HG02870 (cell line): ENCODE data around the gene SEMA4B.

ENCODE experiments used
- ATAC-seq: cut with Tn5 transposase; IDR thresholded peaks from one replicate; pipeline ENCODE4 v1.9.1; 2021; ENCODE audit warnings: mild to moderate bottlenecking, moderate library complexity; ENCODE audit not compliant: unreplicated experiment

SEMA4B gene

GRCh38 chr15:90205050-90205848 is 4.1 kb downstream of the SEMA4B start:
- no peak for ATAC-seq

GRCh38 chr15:90205886-90206285 is 4.8 kb downstream of the SEMA4B start:
- no peak for ATAC-seq

GRCh38 chr15:90207252-90207651 is 6.1 kb downstream of the SEMA4B start:
- ATAC-seq: no peak

GRCh38 chr15:90208356-90208755 is 7.2 kb downstream of the SEMA4B start:
- no peak for ATAC-seq

GRCh38 chr15:90209591-90209990 is 8.5 kb downstream of the SEMA4B start:
- ATAC-seq: peak; percentile 65

GRCh38 chr15:90210593-90210992 is 9.5 kb downstream of the SEMA4B start:
- no peak for ATAC-seq

DNA sequence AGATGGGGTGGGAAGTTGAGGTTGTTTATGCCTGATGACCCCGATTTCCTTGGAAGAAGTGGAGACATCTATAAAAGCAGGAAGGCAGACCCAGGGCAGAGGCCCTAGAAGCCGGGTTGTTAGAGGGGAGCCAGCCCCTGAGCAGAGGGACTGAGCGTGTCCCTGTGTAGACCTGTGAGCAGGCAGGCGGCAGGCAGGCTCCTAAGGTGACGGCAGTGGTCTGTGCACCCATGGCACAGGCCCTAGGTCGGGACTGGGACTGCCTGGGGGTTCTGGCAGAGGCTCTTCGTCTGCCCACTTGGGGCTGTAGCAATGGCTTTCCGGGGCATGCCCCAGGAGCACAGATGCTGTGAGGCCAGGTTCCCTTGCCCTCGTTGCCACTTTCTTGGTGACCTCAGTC is 9.9 kb downstream of the SEMA4B start:
- no peak for ATAC-seq

DNA sequence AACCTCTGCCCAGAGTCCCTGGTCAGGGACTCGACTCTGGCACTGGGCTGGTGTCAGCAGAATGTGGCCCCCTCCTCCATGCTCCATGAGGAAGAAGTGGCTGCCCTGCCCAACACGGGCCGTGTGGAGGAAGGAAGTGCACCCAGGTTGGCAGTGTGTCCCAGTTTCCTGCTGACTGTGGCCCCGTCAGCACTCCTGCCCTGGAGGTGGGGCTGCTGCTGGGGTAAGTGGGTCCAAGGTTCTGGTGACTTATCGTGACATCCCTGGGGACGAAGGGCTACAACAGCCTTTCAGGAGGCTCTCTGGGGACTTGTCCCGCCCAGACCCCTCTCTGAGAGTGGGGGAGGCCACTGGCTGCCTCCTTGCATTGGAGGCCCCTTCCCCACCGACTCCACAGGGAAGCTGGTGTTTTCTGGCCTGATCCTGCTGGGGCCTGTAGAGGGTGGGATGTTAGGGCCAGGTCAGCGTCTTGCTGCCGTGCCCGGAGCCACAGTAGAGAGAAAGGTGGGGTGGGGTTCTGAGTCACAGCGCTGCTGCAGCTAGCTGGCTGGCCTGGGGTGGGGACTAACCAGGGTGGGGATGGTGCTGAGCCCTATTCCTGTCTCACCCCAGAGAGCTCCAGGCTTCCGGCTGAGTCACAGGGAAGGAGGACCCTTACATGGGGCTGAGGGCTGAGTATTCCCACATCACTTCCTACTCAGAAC is 10.5 kb downstream of the SEMA4B start:
- ATAC-seq: no peak

- ATAC-seq: no peak
These were observed 11.3 kb downstream of the SEMA4B start for GRCh38 chr15:90212221-90213098.

DNA sequence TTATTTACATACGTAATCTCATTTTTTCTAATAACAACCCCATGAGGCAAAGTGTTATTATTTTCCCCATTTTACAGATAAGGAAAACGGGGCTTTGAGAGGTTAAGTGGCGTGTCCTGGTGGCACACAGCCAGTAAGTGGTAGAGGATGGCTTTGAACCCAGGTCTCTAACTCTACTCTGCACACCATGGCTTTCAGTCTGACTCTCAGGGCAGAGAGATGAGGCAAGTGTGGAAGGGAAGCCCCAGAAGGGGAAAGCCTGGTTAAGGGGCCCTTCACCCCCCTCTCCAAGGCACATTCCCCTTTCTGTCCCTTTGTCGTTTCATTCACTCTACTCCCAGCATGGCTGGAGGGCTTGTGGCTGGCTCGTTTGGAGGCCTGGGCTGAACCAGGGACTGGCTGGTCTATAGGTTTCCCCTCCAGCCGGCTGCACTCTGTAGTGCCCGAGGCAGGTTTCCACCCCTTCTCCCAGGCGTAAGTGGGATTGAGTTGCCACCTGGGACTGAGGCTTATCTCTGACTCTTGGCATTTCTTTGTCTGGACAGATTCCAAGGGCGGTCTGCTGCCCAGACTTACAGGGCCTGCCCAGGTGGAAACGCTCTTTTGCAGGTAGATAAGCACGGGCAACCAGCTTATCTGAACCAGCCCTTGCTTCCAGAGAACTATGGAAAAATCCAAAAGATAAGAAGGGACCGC is 12.1 kb downstream of the SEMA4B start:
- no peak for ATAC-seq

- ATAC-seq: no peak
These were observed 12.7 kb downstream of the SEMA4B start for GRCh38 chr15:90213818-90214204.

DNA sequence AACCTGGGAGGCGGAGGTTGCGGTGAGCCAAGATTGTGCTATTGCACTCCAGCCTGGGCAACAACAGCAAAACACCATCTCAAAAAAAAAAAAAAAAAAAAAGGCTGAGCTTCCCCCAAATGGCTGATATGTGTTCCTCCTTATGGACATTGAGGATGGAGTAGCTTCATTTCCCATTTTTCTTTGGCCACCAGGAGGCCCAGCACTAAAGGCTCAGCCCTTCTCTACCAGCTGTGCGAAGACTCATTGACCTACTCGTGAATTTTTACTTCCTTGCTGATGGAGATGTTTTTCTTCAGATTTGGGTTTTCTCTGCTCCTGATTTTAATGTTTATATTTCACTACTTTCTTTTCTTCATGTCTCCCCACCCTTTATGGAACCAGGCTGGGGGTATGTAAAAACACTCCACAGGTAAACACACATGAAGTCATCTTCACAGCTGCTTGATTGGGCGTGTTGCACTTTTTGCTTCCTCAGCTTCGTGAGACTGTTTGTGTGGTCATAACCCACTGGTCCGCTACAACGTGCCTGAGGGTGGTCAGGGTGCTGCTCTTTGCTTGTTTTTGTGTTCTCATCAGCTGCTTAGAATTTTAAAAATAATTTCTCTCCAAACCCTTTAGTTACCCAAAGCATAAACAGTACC is 13.5 kb downstream of the SEMA4B start:
- no peak for ATAC-seq

DNA sequence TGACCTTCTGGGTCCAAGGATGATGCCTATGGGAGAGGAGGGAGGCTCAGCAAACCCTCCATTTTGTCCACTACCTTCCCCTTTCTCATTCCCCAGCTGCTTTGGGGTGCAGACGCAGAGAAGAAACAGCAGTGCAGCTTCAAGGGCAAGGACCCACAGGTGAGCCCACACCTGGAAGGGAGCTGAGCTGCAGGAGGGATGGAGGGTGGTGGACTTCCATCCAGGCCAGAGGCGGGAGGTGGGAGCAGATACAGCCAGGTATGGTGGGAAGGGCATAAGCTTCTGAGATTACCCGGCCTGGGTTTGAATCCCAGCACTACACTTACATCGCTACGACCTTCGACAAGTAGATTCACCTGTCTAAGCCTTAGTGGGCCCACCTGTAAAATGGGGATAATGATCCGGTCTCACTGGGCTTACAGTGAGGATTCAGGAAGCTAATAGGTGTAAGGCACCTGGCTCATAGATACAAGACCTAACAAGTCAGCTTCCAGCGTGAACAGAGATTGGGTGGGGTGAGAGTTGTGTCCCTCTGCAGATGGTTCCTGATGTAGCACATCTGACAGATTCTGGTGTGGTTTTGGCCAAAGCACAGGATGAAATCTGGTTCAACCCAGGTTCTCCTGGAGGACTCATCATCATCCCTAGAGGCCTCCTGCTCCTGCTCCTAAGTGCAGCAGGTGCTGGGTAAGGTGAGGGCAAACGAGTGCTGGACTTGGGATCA is 16.7 kb downstream of the SEMA4B start:
- ATAC-seq: no peak

- ATAC-seq: no peak
These were observed 18.5 kb downstream of the SEMA4B start for GRCh38 chr15:90219421-90220141.

DNA sequence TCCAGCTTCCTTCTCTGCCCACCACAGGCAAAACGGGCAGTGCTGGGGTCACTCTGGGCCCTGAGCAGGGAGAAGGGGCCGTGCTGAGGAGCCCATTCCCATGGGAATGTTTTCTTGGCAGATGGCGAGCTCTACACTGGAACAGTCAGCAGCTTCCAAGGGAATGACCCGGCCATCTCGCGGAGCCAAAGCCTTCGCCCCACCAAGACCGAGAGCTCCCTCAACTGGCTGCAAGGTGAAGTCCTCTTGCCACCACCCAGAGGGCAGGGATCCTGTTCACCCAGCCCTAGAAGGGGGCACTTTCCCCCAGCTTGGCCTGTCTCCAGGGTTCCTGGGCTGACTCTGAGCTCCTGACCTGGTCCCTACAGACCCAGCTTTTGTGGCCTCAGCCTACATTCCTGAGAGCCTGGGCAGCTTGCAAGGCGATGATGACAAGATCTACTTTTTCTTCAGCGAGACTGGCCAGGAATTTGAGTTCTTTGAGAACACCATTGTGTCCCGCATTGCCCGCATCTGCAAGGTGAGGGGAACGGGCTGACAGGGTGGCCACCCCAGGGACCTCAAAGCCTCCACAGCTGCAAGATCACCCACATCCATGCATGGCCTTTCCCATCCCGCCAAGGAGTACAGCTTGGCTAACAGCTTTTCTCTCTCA is 20.2 kb downstream of the SEMA4B start:
- no peak for ATAC-seq

DNA sequence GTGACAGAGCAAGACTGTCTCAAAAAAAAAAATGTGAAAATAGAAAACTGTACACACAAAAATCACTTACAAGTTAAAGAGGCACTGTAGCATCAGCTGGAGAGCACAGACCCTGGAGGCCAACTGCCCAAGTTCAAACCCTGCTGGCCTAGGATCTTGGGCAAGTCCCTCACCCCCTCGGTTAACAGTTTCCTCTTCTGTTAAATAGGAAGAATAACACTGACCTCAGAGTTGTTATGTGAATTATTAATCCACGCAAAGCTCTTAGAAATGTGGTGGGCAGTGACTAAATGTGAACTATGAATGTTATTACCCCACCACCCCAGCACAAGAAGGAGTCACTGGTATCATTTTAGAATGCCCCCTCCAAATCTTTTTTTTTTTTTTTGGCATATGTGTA is 21.4 kb downstream of the SEMA4B start:
- ATAC-seq: no peak

DNA sequence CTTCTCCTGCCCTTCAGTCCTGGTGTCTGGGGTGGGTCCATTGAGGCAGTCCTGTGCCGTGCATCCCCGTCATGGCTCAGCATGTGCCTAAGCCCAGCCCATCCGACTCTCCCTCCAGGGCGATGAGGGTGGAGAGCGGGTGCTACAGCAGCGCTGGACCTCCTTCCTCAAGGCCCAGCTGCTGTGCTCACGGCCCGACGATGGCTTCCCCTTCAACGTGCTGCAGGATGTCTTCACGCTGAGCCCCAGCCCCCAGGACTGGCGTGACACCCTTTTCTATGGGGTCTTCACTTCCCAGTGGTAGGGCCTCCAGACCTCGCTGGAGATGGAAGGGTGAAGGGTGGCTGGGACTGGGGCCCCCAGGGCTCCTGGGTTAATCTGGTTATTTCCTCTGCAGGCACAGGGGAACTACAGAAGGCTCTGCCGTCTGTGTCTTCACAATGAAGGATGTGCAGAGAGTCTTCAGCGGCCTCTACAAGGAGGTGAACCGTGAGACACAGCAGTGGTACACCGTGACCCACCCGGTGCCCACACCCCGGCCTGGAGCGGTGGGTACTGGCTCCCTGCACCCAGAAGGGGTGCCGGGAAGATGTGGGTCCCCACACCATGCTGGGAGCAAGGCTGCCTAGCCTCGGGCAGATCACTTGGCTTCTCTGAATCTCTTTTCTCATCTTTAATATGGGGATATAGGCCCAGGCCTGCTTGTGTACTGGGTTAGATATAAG is 22.5 kb downstream of the SEMA4B start:
- ATAC-seq: no peak

GRCh38 chr15:90225047-90225446 is 23.9 kb downstream of the SEMA4B start:
- ATAC-seq: no peak
